Dendritic cell treated with granulocyte-macrophage colony-stimulating factor and Interleukin-4, amounts not matched to agents 40 ng/mL and 50 ng/mL, for 4 days (primary cell): Measurements from ENCODE around the gene ITPK1.
A peak's percentile ranks its signal among the peaks of the same experiment; 100 is the strongest.
"Not testable (repeated sequence)": the region's sequence is repeated elsewhere in the genome, so short reads cannot be mapped to it uniquely, and the experiment has no call there.

Experiments
- H3K27ac Mint-ChIP-seq: one replicate; pipeline ENCODE4 v1.8.0; 2022; ENCODE audit warnings: mild to moderate bottlenecking, mixed read lengths
- H3K27me3 Mint-ChIP-seq: one replicate; pipeline ENCODE4 v1.8.0; 2022; ENCODE audit warnings: mild to moderate bottlenecking, mixed read lengths
- H3K36me3 Mint-ChIP-seq: one replicate; pipeline ENCODE4 v1.8.0; 2022; ENCODE audit warnings: low read depth, mixed read lengths
- H3K4me1 Mint-ChIP-seq: one replicate; pipeline ENCODE4 v1.8.0; 2022; ENCODE audit warnings: low read depth, mixed read lengths
- H3K4me3 Mint-ChIP-seq: one replicate; pipeline ENCODE4 v1.8.0; 2022; ENCODE audit warnings: mild to moderate bottlenecking, moderate library complexity, mixed read lengths
- H3K9me3 Mint-ChIP-seq: one replicate; pipeline ENCODE4 v1.8.0; 2022; ENCODE audit warnings: mixed read lengths
- intact Hi-C: fragments of 100-400 bp; cut with micrococcal nuclease; formaldehyde crosslinking; loops from one replicate; pipeline ENCODE4 v1.15.0; 2022

Gene ITPK1

DNA sequence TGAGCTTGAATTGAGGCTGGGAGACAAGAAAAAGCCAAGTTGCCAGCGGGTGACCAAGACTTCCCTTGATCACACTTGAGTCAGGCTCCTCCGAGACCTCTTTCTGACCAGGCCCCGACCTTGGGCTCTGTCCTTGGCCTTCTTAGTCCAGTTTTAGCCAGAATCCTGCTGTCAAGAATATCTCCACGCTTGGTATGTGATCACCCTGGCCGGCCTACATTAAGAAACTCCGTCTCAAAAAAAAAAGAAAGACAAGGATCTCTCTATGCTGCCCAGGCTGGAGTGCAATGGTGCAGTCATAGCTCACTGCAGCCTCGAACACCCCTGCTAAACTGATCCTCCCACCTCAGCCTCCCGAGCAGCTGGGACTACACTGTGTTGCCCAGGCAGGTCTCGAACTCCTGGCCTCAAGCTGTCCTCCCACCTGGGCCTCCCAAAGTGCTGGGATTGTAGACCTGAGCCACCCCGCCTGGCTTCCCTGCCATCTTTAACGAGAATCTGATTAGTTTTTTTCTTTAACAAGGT, 1.0 kb upstream of the ITPK1 start:
- H3K4me1 Mint-ChIP-seq, result peaks cover 65% of the 10 kb centered on the region
- peaks cover 12% of the 10 kb centered on the region for H3K36me3 Mint-ChIP-seq
- H3K4me3 Mint-ChIP-seq, result peak overlapping the region; percentile 72
- intact Hi-C loops, result no loop called here
- H3K27ac Mint-ChIP-seq, result peak overlapping the region; percentile 86
- H3K27me3 Mint-ChIP-seq, result no peaks in the 10 kb centered on the region
- H3K9me3 Mint-ChIP-seq, result no peaks in the 10 kb centered on the region

- Mint-ChIP-seq H3K4me1 (peaks cover 66% of the 10 kb centered on the region), H3K27me3 (no peaks in the 10 kb centered on the region), H3K9me3 (no peaks in the 10 kb centered on the region), H3K27ac (peak overlapping the region; percentile 86), H3K36me3 (peaks cover 12% of the 10 kb centered on the region), H3K4me3 (peak overlapping the region; percentile 83)
- intact Hi-C loops, result loop anchor here (1.0 to 2.0 kb wide), 2 partner anchors 24 to 162 kb away; no protein-coding TSS in a partner anchor
Measured at GRCh38 chr14:93115069-93115820, 480 bp downstream of the ITPK1 start.

GRCh38 chr14:93114713-93115068, 1.0 kb downstream of the ITPK1 start:
- Mint-ChIP-seq H3K36me3 (peaks cover 12% of the 10 kb centered on the region), H3K27me3 (no peaks in the 10 kb centered on the region), H3K4me1 (peaks cover 70% of the 10 kb centered on the region), H3K4me3 (peak overlapping the region; percentile 83), H3K9me3 (no peaks in the 10 kb centered on the region), H3K27ac (peak overlapping the region; percentile 86)
- intact Hi-C loops, result loop anchor here (1.0 to 2.0 kb wide), 2 partner anchors 25 to 162 kb away; no protein-coding TSS in a partner anchor

- H3K27me3 Mint-ChIP-seq, result no peaks in the 10 kb centered on the region
- H3K9me3 Mint-ChIP-seq, result no peaks in the 10 kb centered on the region
- peaks cover 12% of the 10 kb centered on the region for H3K36me3 Mint-ChIP-seq
- intact Hi-C loops, result loop anchor here (2.0 kb wide), 1 partner anchor 161 kb away; no protein-coding TSS in a partner anchor
- peak overlapping the region; percentile 83 for H3K4me3 Mint-ChIP-seq
- peaks cover 75% of the 10 kb centered on the region for H3K4me1 Mint-ChIP-seq
- H3K27ac Mint-ChIP-seq, result peak overlapping the region; percentile 86
Measured at GRCh38 chr14:93114068-93114710, 1.5 kb downstream of the ITPK1 start.

- peak overlapping the region; percentile 83 for H3K4me3 Mint-ChIP-seq
- H3K27me3 Mint-ChIP-seq, result no peaks in the 10 kb centered on the region
- peak overlapping the region; percentile 86 for H3K27ac Mint-ChIP-seq
- intact Hi-C loops, result loop anchor here (2.0 kb wide), 1 partner anchor 161 kb away; no protein-coding TSS in a partner anchor
- H3K36me3 Mint-ChIP-seq, result peaks cover 12% of the 10 kb centered on the region
- H3K9me3 Mint-ChIP-seq, result no peaks in the 10 kb centered on the region
- H3K4me1 Mint-ChIP-seq, result peaks cover 80% of the 10 kb centered on the region
Measured at GRCh38 chr14:93113678-93114067, 2.1 kb downstream of the ITPK1 start.

DNA sequence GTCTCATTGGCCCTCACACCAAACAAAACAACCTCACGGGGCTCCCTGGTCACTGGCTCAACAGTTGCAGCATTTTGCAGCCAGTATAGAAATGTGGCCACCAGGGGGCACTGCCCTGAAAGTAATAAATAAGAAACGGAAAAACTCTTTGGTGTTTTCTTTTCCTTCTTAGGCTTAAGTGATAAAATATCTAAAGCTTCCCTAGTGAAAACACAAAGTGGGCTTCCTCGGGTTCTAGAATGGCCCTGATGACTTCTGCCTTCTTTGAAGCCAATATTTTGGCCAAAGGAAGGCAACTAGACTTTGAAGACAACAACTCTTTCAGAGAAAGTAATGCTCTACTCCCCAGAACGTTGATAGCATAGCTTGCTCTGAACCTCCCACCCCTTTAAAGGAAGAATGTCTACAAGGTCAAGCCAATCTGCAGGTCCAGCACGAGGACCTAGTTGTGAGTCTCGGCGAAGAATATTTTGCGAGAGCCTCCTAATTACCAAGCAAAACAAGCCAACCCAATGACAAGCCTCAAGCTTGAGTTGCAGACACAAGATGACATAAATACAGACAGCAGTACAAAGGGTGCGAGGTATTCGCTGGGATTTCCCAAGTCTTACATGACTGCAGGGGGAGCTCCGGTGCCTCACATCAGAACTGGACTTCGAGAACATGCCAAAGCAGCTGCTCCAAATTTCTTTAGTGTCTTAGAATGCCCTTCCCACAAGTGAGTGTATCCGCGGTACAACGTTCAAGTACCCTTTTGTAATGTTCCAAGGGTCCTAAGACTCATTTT, 2.6 kb downstream of the ITPK1 start:
- intact Hi-C loops, result no loop called here
- peaks cover 82% of the 10 kb centered on the region for H3K4me1 Mint-ChIP-seq
- peak overlapping the region; percentile 86 for H3K27ac Mint-ChIP-seq

GRCh38 chr14:93111541-93111940, 4.2 kb downstream of the ITPK1 start:
- intact Hi-C loops, H3K9me3 Mint-ChIP-seq, H3K27me3 Mint-ChIP-seq: not testable (repeated sequence)
- Mint-ChIP-seq H3K36me3 (peaks cover 12% of the 10 kb centered on the region), H3K4me3 (peak overlapping the region; percentile 34), H3K4me1 (peaks cover 82% of the 10 kb centered on the region), H3K27ac (peak overlapping the region; percentile 72)

More for the DNA sequence above, 2.6 kb downstream of the ITPK1 start:
- H3K27me3 Mint-ChIP-seq, result no peaks in the 10 kb centered on the region
- H3K4me3 Mint-ChIP-seq, result peak overlapping the region; percentile 83
- peaks cover 12% of the 10 kb centered on the region for H3K36me3 Mint-ChIP-seq
- H3K9me3 Mint-ChIP-seq, result no peaks in the 10 kb centered on the region

- intact Hi-C loops, result no loop called here
- no peak overlapping the region for H3K4me3 Mint-ChIP-seq
- H3K27ac Mint-ChIP-seq, result peak overlapping the region; percentile 72
- peaks cover 84% of the 10 kb centered on the region for H3K4me1 Mint-ChIP-seq
- peaks cover 12% of the 10 kb centered on the region for H3K36me3 Mint-ChIP-seq
- no peaks in the 10 kb centered on the region for H3K27me3 Mint-ChIP-seq
- H3K9me3 Mint-ChIP-seq, result no peaks in the 10 kb centered on the region
Measured at GRCh38 chr14:93110856-93111419, 4.8 kb downstream of the ITPK1 start.

DNA sequence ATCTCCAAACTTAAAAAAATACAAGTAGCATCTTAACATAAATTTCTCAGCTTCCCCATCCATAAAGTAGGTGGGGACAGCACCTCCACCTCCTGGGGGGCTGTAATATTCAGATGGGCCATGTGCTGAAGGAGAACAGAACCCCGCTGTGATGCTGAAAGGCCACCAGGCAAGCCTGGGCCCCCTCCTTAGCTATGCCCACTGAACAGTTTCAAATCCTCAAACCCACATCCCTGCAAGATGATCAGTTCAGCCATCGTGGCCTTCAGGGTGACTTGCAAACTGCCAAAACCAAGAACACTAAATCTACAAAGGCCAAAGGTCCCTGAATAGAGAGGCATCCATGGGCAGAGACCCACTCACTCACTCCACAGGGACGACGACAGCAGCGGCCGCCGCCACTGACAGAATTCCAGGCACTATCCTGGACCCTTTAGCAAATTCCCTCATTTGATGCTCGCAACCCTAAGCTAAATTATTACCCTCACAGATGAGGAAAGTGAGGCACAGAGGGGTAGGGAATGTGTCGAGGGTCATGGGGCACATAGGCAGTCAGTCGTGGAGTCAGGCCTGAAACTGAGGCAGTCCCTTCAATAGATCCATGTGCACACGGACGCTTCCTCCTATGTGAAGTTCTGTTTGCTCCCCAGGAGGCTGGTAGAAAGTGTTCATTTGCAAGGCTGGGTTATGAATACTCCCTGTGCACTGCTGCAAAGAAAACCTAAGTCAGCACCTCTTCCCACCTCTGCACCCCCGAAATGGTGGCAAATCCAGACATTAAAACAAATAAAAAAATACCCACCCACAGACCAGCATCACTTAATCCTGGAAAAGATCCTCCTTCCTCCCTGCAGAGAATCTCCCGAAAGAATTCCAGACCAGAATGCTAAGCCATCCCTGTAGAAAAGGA, 5.9 kb downstream of the ITPK1 start:
- H3K4me3 Mint-ChIP-seq, result peak overlapping the region; percentile 32
- H3K9me3 Mint-ChIP-seq, result no peaks in the 10 kb centered on the region
- peaks cover 7% of the 10 kb centered on the region for H3K36me3 Mint-ChIP-seq
- no peaks in the 10 kb centered on the region for H3K27me3 Mint-ChIP-seq
- peaks cover 95% of the 10 kb centered on the region for H3K4me1 Mint-ChIP-seq
- H3K27ac Mint-ChIP-seq, result peak overlapping the region; percentile 53
- intact Hi-C loops, result loop anchor here (5.0 kb wide), 2 partner anchors 38 to 78 kb away; no protein-coding TSS in a partner anchor

DNA sequence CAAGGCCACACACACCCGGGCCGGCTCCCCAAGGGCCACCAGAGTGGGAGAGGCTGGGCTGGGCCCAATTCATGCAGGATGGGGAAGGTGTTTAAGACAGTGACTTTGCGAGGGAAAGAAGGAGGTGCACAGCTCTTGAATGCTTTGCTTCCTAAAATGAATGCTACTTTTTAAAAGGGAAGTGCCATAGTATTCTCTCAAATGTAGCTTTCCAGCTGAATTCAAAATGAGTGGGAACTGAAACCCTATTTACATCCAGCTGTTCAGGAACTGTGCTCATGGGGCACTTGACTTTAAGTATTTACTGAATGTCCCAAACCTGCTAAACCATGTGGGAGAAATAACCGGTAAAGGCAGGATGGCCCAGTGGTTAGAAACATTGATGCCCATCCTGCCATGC, 7.6 kb downstream of the ITPK1 start:
- Mint-ChIP-seq H3K4me3 (peak overlapping the region; percentile 41), H3K27ac (peak overlapping the region; percentile 67), H3K9me3 (no peaks in the 10 kb centered on the region), H3K4me1 (peaks cover 98% of the 10 kb centered on the region), H3K36me3 (no peaks in the 10 kb centered on the region), H3K27me3 (no peaks in the 10 kb centered on the region)
- intact Hi-C loops, result loop anchor here (5.0 kb wide), 2 partner anchors 36 to 76 kb away; no protein-coding TSS in a partner anchor

DNA sequence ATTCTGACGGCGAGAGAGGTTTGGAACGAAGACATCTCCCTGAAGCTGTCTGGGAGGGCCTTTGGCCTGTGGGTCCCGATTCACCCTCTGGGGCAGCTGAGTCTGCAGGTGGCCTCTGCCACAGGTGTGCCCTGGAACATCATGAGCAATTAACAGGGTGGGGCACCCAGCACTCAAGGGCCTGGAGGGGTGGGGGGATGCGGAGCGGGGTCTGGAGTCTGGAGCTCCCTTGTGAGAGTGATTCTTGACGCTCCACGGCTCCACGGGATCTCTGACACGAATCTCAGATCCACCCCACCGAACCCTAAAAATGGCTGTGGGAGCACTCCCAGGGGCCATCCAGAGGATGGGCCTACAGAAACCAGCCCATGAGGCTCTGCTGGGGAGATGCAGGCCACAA, 8.3 kb downstream of the ITPK1 start:
- H3K4me1 Mint-ChIP-seq, result peaks cover 94% of the 10 kb centered on the region
- intact Hi-C loops, result loop anchor here (5.0 kb wide), 2 partner anchors 35 to 75 kb away; no protein-coding TSS in a partner anchor
- H3K4me3 Mint-ChIP-seq, result peak overlapping the region; percentile 41
- H3K9me3 Mint-ChIP-seq, result no peaks in the 10 kb centered on the region
- no peaks in the 10 kb centered on the region for H3K36me3 Mint-ChIP-seq
- peak overlapping the region; percentile 67 for H3K27ac Mint-ChIP-seq
- no peaks in the 10 kb centered on the region for H3K27me3 Mint-ChIP-seq

DNA sequence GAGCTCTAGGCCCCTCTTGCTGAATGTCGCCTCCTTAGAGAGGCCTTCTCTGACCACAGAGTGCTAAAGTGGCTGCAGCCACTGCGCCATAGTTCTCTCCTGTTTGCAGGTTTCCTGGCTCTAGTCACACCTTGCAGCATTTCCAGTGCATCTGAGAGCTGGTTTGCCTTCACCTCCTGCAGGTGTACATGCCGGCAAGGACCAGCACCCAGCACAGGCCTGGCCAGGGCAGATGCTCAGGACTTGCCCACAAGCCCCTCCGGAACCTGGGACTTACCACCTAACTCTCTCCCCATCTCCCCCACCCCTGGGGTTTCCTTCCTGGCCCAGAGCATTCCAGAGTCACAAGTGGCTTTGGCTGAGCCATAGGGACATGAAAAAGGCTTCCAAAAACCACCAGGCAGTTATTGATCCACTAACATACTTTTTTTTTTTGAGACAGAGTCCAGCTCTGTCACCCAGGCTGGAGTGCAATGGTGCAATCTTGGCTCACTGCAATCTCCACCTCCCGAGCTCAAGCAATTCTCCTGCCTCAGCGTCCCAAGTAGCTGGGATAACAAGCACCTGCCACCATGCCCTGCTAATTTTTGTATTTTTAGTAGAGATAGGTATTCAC, 9.1 kb downstream of the ITPK1 start:
- Mint-ChIP-seq H3K9me3 (no peaks in the 10 kb centered on the region), H3K4me1 (peaks cover 97% of the 10 kb centered on the region), H3K27ac (peak overlapping the region; percentile 67), H3K27me3 (no peaks in the 10 kb centered on the region), H3K4me3 (no peak overlapping the region), H3K36me3 (peaks cover 8% of the 10 kb centered on the region)
- intact Hi-C loops, result loop anchor here (5.0 kb wide), 2 partner anchors 34 to 74 kb away; no protein-coding TSS in a partner anchor
